Natural killer cell (primary cell): ENCODE measurements around the gene FHL2. TPM values are rescaled to one million over a fixed set of nuclear protein-coding genes. Genes with fewer than 3 reads are reported as not detected.

Experiments used
- ATAC-seq, 3 donors: fragments of 150-1000 bp in 2 of 3; fragments of 200-7000 bp in 1 of 3; cut with Tn5 transposase; 1 replicate in 1 of 3; 2 replicates in 2 of 3; pipeline ENCODE4 v1.10.0; 2021; ENCODE audit warnings: mild to moderate bottlenecking in 2 of 3, moderate library complexity in 2 of 3
- DNase-seq, 2 donors: peaks; one replicate each; pipeline versions ENCODE4 v3.0.0 to v3.0.0-alpha.2; 2013 to 2021; ENCODE audit warnings: mixed read lengths in 1 of 2
- H3K27ac ChIP-seq: one replicate; pipeline ENCODE4 v1.5.1; 2013; ENCODE audit warnings: mild to moderate bottlenecking, low read length
- H3K27me3 ChIP-seq: one replicate; pipeline ENCODE4 v1.6.1; 2013; ENCODE audit warnings: low read length; ENCODE audit not compliant: control insufficient read depth, insufficient read depth
- H3K36me3 ChIP-seq: one replicate; pipeline ENCODE4 v1.6.1; 2013; ENCODE audit warnings: low read length; ENCODE audit not compliant: control insufficient read depth, insufficient read depth
- H3K4me1 ChIP-seq: one replicate; pipeline ENCODE4 v1.6.1; 2013; ENCODE audit warnings: low read length; ENCODE audit not compliant: control insufficient read depth, insufficient read depth
- H3K4me3 ChIP-seq: one replicate; pipeline ENCODE4 v1.5.1; 2013; ENCODE audit warnings: low read length
- H3K9me3 ChIP-seq: one replicate; pipeline ENCODE4 v1.6.1; 2013; ENCODE audit warnings: low read length; ENCODE audit not compliant: control insufficient read depth, insufficient read depth
- H3K27ac Mint-ChIP-seq, 2 donors: one replicate each; pipeline ENCODE4 v1.8.0; 2022; ENCODE audit warnings: mild to moderate bottlenecking in 2 of 2, mixed read lengths in 2 of 2, moderate library complexity in 1 of 2
- H3K27me3 Mint-ChIP-seq, 2 donors: one replicate each; pipeline ENCODE4 v1.8.0; 2022; ENCODE audit warnings: low read depth in 2 of 2, mixed read lengths in 2 of 2
- H3K36me3 Mint-ChIP-seq: one replicate; pipeline ENCODE4 v1.8.0; 2022; ENCODE audit warnings: mixed read lengths
- H3K4me1 Mint-ChIP-seq, 2 donors: one replicate each; pipeline ENCODE4 v1.8.0; 2022; ENCODE audit warnings: mixed read lengths in 2 of 2
- H3K4me3 Mint-ChIP-seq: one replicate; pipeline ENCODE4 v1.8.0; 2022; ENCODE audit warnings: mild to moderate bottlenecking, moderate library complexity, mixed read lengths
- H3K9me3 Mint-ChIP-seq, 2 donors: one replicate each; pipeline ENCODE4 v1.8.0; 2022; ENCODE audit warnings: mixed read lengths in 2 of 2
- WGBS: methylation state at CpG from one replicate; pipeline ENCODE4 v1.1.7; 2013; ENCODE audit warnings: missing lambda C conversion rate; ENCODE audit not compliant: insufficient coverage; 5-methylcytosine and 5-hydroxymethylcytosine counted together
- intact Hi-C: fragments of 100-400 bp; cut with micrococcal nuclease; formaldehyde crosslinking; loops from one replicate; pipeline ENCODE4 v1.14.2; 2022
- total RNA-seq, 4 donors: library from RNA; stranded (reverse); fragments of 120-200 nt in 1 of 4; gene quantifications; one replicate each; pipeline versions ENCODE4 v1.2.3 to v1.2.4, GENCODE V29; 2013 to 2022
- TF ChIP-seq, protein P1 (sequence below): fragments of 200-600 bp; IDR thresholded peaks from one replicate; pipeline ENCODE4 v1.8.0; 2022; ENCODE audit warnings: antibody characterized with exemption

Gene FHL2
- total RNA-seq, 3 donors from 2014 or later (not counting 1 experiment from before 2014, with no cell fraction given): 0.26 to 1.3 (median 0.84) TPM

GRCh38 chr2:105428387-105429018 lies 29.7 kb upstream of the FHL2 start:
- 92% methylated on average over 11 of the region's 12 CpGs for WGBS
- H3K4me3 ChIP-seq: no peak overlapping the region
- TF ChIP-seq, protein P1, sequence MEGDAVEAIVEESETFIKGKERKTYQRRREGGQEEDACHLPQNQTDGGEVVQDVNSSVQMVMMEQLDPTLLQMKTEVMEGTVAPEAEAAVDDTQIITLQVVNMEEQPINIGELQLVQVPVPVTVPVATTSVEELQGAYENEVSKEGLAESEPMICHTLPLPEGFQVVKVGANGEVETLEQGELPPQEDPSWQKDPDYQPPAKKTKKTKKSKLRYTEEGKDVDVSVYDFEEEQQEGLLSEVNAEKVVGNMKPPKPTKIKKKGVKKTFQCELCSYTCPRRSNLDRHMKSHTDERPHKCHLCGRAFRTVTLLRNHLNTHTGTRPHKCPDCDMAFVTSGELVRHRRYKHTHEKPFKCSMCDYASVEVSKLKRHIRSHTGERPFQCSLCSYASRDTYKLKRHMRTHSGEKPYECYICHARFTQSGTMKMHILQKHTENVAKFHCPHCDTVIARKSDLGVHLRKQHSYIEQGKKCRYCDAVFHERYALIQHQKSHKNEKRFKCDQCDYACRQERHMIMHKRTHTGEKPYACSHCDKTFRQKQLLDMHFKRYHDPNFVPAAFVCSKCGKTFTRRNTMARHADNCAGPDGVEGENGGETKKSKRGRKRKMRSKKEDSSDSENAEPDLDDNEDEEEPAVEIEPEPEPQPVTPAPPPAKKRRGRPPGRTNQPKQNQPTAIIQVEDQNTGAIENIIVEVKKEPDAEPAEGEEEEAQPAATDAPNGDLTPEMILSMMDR: no peak
- H3K27me3 Mint-ChIP-seq: peaks cover 8 to 36% of the 10 kb centered on the region in 2 donors
- H3K4me3 Mint-ChIP-seq: no peak overlapping the region
- H3K27ac Mint-ChIP-seq: no peak overlapping the region
- intact Hi-C loops: no loop called here
- H3K4me1 ChIP-seq: peaks cover 21% of the 10 kb centered on the region
- H3K36me3 ChIP-seq: no peaks in the 10 kb centered on the region
- DNase-seq: no peak
- peaks cover 18 to 27% of the 10 kb centered on the region in 2 donors for H3K4me1 Mint-ChIP-seq
- ATAC-seq: no peak
- H3K9me3 ChIP-seq: no peaks in the 10 kb centered on the region
- peaks cover 3% of the 10 kb centered on the region for H3K36me3 Mint-ChIP-seq
- H3K27ac ChIP-seq: no peak overlapping the region
- H3K9me3 Mint-ChIP-seq: no peaks in the 10 kb centered on the region
- no peaks in the 10 kb centered on the region for H3K27me3 ChIP-seq

GRCh38 chr2:105427485-105427884 lies 28.6 kb upstream of the FHL2 start:
- Mint-ChIP-seq H3K27ac (peak overlapping the region; percentile 40 to 47), H3K9me3 (no peaks in the 10 kb centered on the region), H3K4me1 (peaks cover 18 to 27% of the 10 kb centered on the region in 2 donors), H3K4me3 (peak overlapping the region; percentile 76), H3K36me3 (peaks cover 9% of the 10 kb centered on the region), H3K27me3 (peaks cover 8 to 44% of the 10 kb centered on the region in 2 donors)
- no peaks in the 10 kb centered on the region for H3K9me3 ChIP-seq
- no peak overlapping the region for H3K4me3 ChIP-seq
- peaks cover 21% of the 10 kb centered on the region for H3K4me1 ChIP-seq
- intact Hi-C loops: no loop called here
- WGBS: 76% methylated on average over 3 of the region's 4 CpGs
- no peaks in the 10 kb centered on the region for H3K36me3 ChIP-seq
- H3K27me3 ChIP-seq: no peaks in the 10 kb centered on the region
- H3K27ac ChIP-seq: no peak overlapping the region
- TF ChIP-seq, protein P1: no peak
- ATAC-seq (no peak), DNase-seq (no peak)

DNA sequence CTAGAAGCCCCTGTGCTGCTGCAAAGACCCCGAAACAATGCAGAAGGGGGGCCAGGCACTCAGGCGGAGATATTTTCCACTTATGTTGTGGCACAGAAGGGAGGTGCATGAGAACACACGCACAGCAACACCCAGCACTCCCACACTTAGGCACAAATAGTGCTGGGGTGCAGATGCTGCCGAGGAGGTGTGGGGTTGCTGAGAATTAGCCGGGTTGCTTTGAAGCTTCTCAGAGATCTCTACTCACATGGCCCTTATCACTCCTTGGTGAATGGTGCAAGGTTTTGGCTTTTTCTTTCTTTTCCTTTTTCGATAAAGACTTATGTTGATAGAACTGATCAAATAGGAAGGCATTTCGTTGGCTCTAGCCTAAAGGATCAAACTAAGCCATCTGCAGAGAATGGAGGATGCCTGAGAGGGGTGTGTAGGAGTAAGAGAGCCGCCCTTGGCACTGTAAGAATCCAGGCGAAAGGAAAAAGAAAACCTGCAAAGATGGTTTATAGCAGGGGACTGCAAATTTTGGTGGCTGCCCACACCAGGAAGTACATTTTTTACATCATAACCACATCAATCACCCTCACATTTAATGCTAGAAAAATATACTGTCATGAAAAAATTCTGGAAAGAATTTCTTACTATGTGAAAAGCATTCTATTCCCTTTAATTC lies 27.9 kb upstream of the FHL2 start:
- Histone ChIP-seq H3K9me3 (no peaks in the 10 kb centered on the region), H3K4me1 (peaks cover 21% of the 10 kb centered on the region), H3K4me3 (no peak overlapping the region), H3K27me3 (no peaks in the 10 kb centered on the region), H3K27ac (no peak overlapping the region), H3K36me3 (no peaks in the 10 kb centered on the region)
- Mint-ChIP-seq H3K27ac (peak overlapping the region; percentile 40 to 47), H3K4me3 (peak overlapping the region; percentile 76), H3K36me3 (peaks cover 9% of the 10 kb centered on the region), H3K4me1 (peaks cover 18 to 27% of the 10 kb centered on the region in 2 donors), H3K9me3 (no peaks in the 10 kb centered on the region), H3K27me3 (peaks cover 9 to 49% of the 10 kb centered on the region in 2 donors)
- ATAC-seq (peak in 1 of 3 donors; percentile 45), DNase-seq (peak in 1 of 2 donors; percentile 35)
- intact Hi-C loops: no loop called here
- 8% methylated on average over 8 of the region's 9 CpGs for WGBS
- TF ChIP-seq, protein P1: no peak
